Hematopoietic multipotent progenitor cell treated with erythropoietin and hydrocortisone succinate and interleukin-3 and kit ligand, for 15 days (in vitro differentiated cells): Measurements from ENCODE around the gene CHD2.
"Not testable (repeated sequence)": the region's sequence is repeated elsewhere in the genome, so short reads cannot be mapped to it uniquely, and the experiment has no call there.

Source experiments
- DNase-seq: peaks from one replicate; pipeline ENCODE4 v3.0.0-alpha.2; 2015; ENCODE audit warnings: low spot score

Gene CHD2

DNA sequence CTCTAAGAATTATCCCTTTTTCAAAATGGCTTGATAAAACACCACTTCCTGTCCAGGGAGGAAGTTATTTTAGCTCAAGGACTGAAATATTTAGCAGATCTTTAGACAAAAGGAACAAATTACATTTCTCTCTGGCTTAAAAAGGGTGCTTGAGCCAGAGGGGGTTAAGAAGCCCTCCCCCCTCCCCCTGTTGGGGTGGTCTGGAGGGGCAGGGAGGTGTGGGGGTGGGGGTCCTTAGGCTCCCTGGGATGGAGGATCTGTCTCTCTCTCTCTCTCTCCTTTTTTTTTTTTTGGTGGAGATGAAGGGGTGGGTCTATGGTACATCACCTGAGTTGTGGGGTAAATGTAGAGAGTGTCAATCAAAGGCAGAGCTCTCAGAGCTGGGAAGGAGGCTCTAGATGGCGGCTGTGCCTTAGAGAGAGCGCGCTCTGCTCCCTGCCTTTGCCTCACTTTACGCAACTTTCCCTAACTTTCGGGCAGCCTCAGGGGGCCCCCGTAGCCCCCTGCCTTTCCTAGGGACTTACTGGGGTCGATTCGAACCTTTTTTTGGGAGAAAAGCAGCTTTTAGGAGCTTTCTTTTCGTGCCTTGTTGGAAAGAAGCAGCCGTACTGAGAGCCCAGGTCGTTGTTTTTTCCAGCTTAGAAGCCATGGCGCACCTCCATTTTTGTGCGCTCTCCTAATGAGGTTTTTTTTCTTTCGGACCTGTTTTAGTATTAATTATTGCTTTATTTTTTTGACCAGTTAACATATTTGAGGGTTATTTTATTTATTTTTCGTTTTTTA lies at the start of gene CHD2:
Gene CHD2, plus strand, starts transcription at position 377 of the 783 bp plus-strand sequence. CDS start 914 bp downstream, outside the sequence.
- DNase-seq = peak; percentile 83

DNA sequence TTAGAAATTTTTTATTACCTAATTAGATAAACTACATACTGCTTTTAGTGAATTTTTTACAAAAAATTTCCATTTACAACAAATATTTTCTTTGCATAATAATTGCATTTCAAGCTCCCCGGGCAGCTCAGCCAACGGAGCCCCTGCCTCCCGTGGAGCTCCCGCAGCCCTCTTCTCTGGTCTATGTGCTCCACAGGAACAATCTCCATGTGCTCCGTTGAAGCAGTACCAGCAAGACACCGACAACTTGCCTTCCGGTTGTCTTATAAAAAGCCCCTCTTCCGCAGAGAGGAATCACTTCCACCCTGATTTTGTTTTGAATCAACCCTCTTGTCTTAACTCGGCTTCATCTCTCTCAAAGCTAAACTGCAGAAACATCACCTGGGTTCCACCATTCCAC lies 46.9 kb upstream of the CHD2 start:
- DNase-seq = no peak

DNA sequence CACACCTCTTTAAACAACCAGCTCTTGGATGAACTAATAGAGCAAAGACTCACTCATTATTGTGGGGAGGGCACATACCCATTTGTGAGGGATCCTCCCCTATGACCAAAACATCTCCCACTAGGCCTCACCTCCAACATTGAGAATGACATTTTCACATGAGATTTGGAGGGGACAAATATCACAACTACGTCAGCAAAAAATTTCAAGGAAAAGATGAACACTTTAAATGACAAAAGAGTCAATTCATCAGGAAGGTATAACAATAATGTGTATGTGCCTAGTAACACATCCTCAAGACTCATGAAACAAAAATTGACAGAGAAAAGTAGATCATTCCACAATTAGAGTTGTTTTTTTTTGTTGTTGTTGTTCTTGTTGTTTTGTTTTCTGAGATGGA lies 38.4 kb upstream of the CHD2 start:
- DNase-seq = no peak

DNA sequence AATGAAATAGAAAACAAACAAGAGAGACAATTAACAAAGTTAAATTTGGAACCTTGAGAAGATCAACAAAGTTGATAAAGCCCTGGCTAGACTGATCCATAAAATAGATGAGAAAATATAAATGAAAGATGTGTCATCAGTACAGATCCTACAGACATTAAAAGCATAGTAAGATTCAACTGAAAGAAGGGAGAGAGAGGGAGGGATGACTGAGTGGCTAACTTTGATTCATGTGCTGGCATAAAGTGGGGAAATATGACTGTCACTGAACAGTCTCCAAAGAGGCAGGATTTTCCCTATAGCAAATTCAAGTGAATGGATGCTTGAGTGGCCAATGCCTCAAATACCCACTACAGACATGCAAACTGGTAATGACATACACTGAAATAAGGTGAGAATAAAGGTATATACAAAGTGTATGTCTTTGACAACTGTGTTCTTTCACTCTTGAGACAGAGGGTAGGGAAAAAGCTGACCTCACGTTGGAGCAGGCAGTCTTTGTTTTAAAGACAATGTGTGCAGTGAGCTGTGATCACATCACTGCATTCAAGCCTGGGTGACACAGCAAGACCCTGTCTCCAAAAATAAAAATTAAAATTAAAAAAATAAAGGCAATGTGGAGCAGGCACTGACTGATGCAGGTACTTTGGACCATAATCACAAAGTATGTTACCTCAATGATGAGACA lies 35.9 kb upstream of the CHD2 start:
- DNase-seq = no peak

DNA sequence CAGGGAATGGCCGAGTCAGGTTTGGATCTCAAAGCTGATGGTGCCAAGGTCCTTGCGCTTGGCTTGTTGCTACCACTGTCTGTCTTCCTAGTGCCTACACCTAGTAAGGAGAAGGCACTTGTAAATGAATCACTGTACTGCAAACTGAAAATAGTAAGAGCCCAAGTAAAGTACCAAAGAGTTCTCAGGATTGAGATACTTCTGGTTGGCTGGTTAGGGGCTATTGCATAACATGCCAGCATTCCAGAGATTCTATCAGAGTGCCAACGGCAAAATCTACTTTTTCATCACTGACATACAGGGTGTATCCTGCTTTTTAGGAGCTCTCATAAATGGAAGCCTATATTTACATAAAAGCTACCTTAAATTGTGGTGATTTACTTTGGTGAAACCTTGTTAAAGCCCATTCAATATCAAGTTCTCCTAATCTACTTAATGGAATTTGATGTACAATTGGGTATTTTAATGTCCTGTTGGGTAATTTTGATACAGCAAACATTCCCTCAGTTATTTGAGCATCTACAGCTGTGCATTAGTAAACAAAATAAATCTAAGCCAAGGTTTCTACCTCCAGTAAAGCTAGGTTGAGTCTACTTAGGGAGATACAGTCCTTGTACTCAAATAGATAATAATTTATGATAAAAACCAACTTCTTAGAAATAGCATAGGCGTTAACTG lies 30.7 kb upstream of the CHD2 start:
- DNase-seq = no peak

DNA sequence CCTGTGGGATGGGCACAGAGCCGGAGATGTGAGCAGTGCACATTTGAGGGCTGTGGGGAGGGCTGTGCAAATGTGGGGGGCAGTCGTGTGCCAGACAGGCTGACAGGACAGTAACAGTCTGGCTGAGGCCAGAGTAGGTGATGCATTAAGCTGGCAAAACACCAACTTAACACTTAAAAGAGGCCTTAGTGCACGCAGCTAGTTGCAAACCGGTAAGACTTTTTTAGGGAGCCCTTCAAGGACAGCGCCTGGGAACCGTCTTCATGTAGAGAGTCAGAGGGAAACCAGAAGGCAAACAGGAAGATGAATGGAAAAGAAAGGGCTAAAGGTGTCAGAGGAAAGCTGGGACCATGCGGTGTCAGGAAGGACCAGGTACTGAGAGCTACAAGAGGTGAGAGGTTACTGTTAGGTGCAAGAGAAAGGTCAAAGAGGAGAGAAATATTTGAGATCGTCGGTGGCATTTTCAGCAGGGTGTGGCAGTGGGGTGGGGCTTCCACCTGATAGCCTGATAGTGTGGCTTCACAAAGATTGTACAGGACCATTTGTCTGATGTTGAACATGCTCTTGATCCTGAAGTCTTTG lies 30.0 kb upstream of the CHD2 start:
- peak; percentile 50 for DNase-seq

DNA sequence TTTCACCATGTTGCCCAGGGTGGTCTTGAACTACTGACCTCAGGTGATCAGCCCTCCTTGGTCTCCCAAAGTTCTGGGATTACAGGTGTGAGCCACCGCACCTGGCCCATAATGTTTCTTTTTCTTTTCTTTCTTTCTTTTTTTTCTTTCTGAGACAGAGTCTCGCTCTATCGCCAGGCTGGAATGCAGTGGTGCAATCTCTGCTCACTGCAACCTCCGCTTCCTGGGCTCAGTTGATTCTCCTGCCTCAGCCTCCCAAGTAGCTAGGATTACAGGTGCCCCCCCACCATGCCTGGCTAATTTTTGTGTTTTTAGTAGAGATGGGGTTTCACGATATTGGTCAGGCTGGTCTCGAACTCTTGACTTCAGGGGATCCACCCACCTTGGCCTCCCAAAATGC lies 27.2 kb upstream of the CHD2 start:
- DNase-seq = not testable (repeated sequence)

DNA sequence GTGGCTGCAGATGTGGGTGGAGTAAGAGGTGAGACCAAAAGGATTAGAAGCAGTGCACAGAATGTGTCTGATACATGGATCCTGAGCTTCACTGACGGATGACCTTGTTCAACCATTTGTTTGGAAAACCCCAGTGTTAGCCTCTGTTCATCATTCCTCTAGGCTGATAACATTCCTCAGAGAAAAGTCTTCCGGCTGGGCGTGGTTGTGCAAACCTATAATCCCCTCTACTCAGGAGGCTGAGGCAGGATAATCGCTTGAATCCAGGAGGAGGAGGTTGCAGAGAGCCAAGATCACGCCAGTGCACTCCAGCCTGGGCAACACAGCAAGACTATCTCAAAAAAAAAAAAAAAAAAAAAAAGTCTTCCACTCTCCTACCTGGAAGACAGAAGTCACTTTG lies 23.1 kb upstream of the CHD2 start:
- DNase-seq = no peak

DNA sequence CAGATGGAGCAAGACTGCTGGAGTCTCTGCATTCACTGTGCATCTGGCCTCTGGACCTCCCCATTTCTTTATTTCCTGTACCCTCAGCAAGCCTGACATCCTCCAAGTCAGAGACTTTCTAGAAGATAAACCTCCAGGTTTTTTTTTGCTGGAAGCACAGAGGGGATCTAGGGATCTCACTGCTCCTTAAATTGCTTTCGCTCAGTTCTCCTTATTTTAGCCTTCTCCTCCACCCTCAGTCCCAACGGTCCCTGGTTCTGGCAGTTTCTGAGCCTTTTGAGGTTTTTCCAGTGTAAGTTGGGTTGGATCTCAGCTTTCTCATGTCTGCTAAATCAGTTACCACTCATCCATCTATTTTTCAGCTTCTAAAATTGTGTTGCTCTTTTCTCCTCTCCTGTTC lies 22.7 kb upstream of the CHD2 start:
- DNase-seq = no peak

DNA sequence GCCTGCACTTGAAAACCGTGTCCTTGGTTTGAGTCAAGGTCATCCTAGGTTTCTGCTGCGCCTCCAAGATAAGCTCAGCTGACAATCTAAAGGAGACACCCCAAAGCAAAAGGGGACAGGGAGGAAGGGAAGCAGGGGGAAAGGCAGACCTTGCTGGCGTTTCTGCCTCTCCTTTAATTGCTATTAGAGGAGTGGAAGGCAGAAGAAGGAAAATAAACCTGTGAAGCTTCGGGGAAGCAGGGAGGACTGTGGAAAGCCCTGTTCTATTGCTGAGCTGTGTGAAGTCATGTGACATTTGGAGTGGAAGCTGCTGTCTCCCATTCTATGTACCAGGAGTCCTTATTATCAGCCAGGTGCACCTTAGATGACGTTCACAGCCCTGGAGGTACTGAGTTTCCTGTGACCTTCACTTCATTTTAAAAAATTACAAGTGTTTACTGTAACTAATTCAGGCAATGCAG lies 21.5 kb upstream of the CHD2 start:
- peak; percentile 80 for DNase-seq

DNA sequence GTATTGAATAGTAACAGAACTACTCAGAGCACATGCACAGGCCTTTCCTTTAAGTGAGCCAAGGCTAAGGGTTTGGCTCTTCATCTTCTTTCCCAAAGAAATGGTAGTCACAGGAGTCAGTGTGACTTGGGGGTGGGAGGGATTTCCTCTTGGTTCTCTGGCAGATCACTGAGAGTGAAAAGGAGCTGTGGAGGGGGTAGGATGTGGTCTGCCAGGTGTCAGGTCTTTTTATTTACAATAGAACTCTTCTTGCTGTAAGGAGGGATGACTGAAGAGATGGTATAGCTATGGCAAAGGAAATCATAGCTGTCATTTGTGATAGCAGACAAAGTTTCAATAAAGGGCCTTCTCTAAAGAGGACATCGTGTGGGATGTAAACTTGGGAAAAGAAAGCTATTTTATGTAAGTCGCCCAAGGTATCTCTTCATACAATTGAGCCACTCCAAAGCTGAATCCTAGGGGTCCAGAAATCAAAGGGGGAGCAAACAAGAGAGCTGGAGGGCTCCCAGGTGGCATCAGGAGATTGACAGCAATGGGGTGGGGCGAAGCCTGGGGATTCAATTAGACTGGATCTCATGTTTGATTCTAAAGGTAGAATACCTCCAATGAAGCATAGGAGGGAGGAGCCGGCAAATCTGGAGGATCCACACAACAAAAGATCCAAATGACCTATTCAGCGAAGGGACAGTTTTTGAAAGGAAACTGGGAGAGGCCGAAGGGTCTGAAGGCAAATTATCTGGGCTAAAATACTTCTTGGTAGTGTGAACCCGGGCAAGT lies 20.0 kb upstream of the CHD2 start:
- DNase-seq = no peak

DNA sequence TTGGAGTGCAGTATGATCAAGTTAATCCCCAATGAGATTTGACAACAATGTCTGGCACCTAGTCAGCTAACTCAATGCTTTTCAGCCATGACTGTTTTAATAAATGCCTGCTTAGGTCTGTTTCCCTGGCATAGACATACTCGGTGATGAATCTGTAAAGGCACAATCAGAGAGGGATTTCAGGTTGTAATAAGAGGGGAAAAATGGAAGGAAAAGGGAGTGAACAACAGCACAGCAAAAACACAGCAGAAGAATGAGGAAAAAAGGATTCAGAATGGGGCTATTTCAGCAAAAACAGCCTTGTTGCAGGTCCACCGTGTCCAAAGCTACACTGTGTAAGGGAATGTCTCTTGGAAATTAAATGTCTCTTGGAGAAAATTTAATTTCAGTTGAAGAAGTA lies 19.3 kb upstream of the CHD2 start:
- DNase-seq = no peak

DNA sequence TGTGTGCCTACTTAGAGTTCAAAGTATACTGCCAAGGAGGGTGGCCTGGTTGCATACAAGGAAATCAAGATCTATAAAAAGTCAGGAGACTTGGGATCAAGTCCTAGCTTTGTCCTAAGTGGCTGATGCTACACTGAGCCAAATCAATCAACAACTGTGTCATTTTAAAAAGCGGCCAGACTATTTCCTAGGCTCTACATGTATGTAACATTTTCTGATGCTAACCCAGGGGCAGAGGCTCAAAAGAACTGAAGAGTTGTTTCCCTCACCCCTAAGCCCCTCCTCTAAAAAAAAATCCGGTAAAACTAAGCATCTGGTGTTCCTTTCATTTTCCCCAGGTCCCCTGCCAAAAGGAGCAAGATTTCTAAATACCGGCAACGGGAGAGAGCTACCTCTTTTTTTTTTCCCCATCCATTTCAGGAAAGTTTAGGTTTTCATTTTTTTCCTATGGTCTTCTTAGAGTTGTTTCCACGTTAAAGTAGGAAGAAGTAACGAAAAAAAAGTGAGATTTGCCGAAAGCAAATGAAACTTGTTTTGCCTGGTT lies 18.8 kb upstream of the CHD2 start:
- peak; percentile 23 for DNase-seq

DNA sequence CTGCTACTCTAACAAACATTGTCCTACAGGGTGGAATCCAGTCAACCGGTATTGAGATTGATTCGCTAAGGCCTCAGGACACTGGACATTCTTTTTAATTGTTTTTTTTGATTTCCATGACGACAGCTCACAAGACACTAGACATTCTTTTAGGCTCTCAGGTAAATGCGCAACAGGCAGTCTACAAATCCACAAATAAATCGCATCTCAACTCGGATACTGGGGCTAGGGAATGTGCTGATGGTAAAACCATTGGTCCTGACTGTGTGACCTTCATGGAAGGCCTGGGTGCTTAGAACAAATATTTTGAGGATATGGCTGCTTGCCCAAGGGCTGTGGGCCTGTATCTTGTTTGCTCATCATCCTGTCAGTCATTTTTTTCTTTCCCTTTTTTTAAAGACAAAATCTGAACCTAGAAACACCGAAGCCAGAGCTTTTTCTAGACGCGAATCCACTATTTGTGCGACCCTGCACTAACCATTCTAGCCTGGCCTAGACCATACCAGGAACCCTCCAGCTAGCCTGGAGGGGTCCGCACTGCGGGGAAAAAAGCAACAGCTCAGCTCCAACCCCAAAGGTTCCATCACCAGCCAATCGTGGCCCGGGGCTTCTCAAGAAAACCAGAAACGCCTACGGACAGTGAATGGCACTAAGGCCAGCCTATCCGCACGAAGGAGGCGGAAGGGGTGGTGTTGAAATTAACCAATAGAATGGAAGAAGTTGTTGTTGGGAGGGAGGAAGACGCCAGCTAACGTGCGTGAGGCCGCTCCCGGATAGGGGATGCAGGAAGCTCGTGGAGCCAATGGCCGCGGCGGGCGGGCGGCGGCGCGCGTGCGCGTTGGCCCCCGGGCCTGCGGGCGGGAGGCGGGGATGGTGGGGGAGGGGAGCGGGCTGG lies 18.1 kb upstream of the CHD2 start:
- DNase-seq = peak; percentile 99

DNA sequence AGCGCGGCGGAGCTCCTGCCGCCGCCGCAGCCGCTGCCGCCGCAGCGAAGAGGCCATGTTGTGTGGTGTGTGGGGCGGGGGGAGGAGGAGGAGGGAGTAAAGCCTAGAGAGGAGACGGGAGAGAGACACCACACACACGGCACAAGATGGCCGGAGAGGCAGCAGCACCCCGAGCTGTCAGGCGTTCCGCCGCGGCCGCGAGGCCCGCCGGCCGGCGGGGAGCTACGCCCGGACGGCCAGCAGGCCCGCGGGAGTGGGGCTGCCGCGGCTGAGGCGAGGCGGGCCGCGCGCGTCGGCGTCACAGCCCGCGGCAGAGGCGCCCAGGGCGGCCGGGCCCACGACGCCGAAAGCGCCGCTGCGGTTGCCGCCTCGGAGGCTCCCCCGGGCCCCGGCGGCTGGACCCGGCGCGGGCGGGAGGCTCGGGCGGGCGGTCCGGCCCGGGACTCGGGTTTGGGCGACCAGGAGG lies 17.4 kb upstream of the CHD2 start:
- DNase-seq = no peak

DNA sequence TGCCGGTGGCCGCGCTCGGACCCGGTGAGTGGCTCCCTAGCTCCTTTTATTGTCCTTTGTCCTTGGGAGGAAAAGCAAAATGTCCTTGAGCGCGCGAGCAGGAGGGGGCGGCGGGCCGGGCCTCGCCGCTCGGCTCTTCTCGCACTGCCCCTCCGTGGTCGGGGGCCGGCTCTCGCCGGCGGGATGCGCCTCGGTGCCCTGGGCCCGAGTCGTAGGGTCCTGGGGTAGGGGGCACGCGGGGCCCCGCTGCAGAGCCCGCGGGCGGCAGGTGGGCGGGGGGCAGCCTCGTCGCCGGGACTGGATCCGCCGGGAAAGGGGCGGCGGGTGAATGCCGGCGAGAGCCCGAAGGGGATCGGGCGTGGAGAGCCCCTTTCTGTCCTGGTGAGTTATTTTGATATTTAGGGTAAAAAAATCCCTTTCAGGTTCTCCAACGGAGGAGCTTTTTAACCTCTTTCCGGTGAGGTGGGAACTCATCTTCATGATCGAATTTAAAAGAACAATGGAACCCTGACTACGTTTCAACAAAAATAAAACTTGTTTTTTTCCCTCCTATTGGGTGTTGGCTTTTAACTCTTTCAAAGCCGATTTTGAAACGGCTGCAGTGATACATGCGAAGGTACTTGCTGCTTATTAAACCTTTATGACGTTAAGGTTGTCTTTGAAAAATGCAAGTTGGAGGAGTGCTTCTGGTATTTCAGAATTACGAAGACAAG lies 16.8 kb upstream of the CHD2 start:
- peak; percentile 62 for DNase-seq

DNA sequence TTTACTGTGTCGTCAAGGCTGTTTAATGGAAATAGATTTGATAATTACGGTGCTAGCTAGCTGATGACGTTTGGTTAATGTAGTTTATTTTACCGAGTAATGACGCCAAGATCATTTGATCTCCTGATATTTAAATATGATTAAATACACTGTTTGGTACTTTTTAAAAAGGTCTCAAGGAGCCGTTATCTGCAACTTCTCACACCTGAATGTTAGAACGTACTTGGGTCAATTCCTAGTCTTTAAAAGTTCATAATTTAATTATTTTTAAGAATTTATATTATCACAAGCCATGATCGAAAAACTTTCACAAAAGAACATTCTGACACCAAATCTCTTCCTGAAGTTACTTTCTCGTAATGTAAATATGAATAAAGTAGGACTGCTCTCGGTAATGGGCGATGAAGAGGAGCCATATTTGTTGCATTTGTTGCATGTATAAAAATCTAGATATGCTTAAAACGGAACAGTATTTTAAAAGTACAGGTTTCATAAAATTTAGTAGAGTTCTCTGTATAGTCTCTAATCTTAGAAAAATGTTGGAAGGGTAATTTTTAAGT lies 16.2 kb upstream of the CHD2 start:
- peak; percentile 41 for DNase-seq

DNA sequence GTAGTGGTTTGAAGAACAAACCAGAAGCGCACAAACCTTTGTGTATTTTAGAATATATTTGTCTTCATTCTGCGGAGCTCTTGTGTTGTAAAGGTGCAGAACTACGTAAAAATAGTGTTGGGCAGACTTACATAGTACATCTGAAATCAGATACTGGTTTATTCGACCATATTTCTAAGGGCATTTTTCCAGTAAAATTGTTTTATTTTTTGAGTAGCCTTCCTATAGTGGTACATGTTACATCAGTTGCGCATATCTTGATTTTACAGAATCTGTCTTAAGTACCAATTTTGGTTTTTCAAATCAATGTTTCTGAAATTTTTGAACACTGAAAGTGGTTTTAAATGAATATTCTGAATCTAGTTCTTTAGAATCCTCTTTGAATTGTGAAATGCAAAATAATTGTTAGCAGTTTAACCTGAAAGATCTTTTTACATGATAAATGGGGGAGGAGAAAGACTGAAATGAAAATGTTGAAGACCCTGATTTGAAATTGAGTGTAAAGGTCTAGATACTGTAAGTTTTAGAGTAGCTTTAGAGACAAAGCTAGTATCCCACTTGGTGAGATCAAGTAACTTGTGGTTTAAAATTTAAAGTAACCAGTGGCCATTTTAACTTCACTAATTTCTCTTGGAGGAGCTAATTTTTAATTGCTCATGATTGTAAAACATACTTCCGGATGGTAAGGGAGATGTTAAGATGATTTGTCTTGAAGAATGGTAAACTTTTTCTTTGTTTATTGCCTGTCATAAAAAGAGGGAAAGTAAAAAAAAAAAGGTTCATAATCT lies 15.5 kb upstream of the CHD2 start:
- peak; percentile 31 for DNase-seq
